GM18502 (cell line): Measurements from ENCODE around the gene CERK.

Source experiments
- ATAC-seq: cut with Tn5 transposase; IDR thresholded peaks from one replicate; pipeline ENCODE4 v1.9.1; 2021; ENCODE audit warnings: mild to moderate bottlenecking; ENCODE audit not compliant: unreplicated experiment, poor library complexity

CERK gene

GRCh38 chr22:46666577-46667244 is 71.3 kb downstream of the CERK start:
- no peak for ATAC-seq

- ATAC-seq = no peak
Measured at GRCh38 chr22:46665751-46666280, 72.2 kb downstream of the CERK start.

GRCh38 chr22:46665151-46665695 is 72.8 kb downstream of the CERK start:
- no peak for ATAC-seq

GRCh38 chr22:46664301-46664855 is 73.7 kb downstream of the CERK start:
- no peak for ATAC-seq

- ATAC-seq = no peak
Measured at GRCh38 chr22:46663436-46664100, 74.5 kb downstream of the CERK start.

- no peak for ATAC-seq
Measured at GRCh38 chr22:46663001-46663400, 75.1 kb downstream of the CERK start.

- no peak for ATAC-seq
Measured at GRCh38 chr22:46662226-46662625, 75.8 kb downstream of the CERK start.

GRCh38 chr22:46661221-46661851 is 76.7 kb downstream of the CERK start:
- no peak for ATAC-seq

GRCh38 chr22:46660604-46661201 is 77.3 kb downstream of the CERK start:
- no peak for ATAC-seq

GRCh38 chr22:46659791-46660186 is 78.3 kb downstream of the CERK start:
- ATAC-seq = no peak

GRCh38 chr22:46659059-46659790 is 78.8 kb downstream of the CERK start:
- no peak for ATAC-seq

- no peak for ATAC-seq
Measured at GRCh38 chr22:46657996-46658947, 79.8 kb downstream of the CERK start.

- no peak for ATAC-seq
Measured at GRCh38 chr22:46657655-46657953, 80.4 kb downstream of the CERK start.

GRCh38 chr22:46656856-46657654 is 81.0 kb downstream of the CERK start:
- no peak for ATAC-seq

GRCh38 chr22:46655861-46656608 is 82.0 kb downstream of the CERK start:
- no peak for ATAC-seq

GRCh38 chr22:46654927-46655595 is 83.0 kb downstream of the CERK start:
- ATAC-seq = no peak

- no peak for ATAC-seq
Measured at GRCh38 chr22:46654426-46654825, 83.6 kb downstream of the CERK start.
